GM23338 (cell line): ENCODE measurements around the gene APP. TPM values are rescaled to one million over a fixed set of nuclear protein-coding genes. Genes with fewer than 3 reads are reported as not detected.
A peak's percentile ranks its signal among the peaks of the same experiment; 100 is the strongest.

Experiments used
- ATAC-seq: fragments of 200-7000 bp; cut with Tn5 transposase; 3 replicates; pipeline ENCODE4 v1.9.1; 2020
- DNase-seq: peaks from one replicate; pipeline ENCODE4 v3.0.0-alpha.2; 2015; ENCODE audit warnings: low spot score
- H2AFZ ChIP-seq: fragments of 200-600 bp; sonication (generic); 2 replicates; pipeline ENCODE4 v1.8.0; 2016; ENCODE audit warnings: antibody characterized with exemption, mild to moderate bottlenecking, moderate library complexity
- H3F3A ChIP-seq: fragments of 200-600 bp; sonication (generic); replicated peaks from 2 replicates; pipeline ENCODE4 v1.8.0; 2017; ENCODE audit warnings: antibody characterized with exemption, mixed run types, low read depth
- H3K27ac ChIP-seq: fragments of 200-600 bp; sonication (generic); 2 replicates; pipeline ENCODE4 v1.6.1; 2016; ENCODE audit warnings: low read depth
- H3K27me3 ChIP-seq: fragments of 200-600 bp; sonication (generic); 2 replicates; pipeline ENCODE4 v1.8.0; 2016; ENCODE audit warnings: mild to moderate bottlenecking, mixed run types, moderate library complexity; ENCODE audit not compliant: insufficient read depth
- H3K36me3 ChIP-seq: fragments of 200-600 bp; sonication (generic); 2 replicates; pipeline ENCODE4 v1.8.0; 2016; ENCODE audit warnings: mild to moderate bottlenecking; ENCODE audit not compliant: insufficient read depth
- H3K4me1 ChIP-seq: fragments of 200-600 bp; sonication (generic); 2 replicates; pipeline ENCODE4 v1.8.0; 2016; ENCODE audit warnings: mild to moderate bottlenecking, moderate library complexity; ENCODE audit not compliant: insufficient read depth
- H3K4me2 ChIP-seq: fragments of 200-600 bp; sonication (generic); 2 replicates; pipeline ENCODE4 v1.7.1; 2017; ENCODE audit warnings: mixed run types
- H3K4me3 ChIP-seq: fragments of 200-600 bp; sonication (generic); 2 replicates; pipeline ENCODE4 v1.6.1; 2016; ENCODE audit warnings: mixed run types
- H3K79me2 ChIP-seq: fragments of 200-600 bp; sonication (generic); replicated peaks from 2 replicates; pipeline ENCODE4 v1.8.0; 2017; ENCODE audit warnings: mild to moderate bottlenecking; ENCODE audit not compliant: insufficient read depth
- H3K9me2 ChIP-seq: fragments of 200-600 bp; sonication (generic); 2 replicates; pipeline ENCODE4 v1.8.0; 2017; ENCODE audit not compliant: insufficient read depth
- H4K20me1 ChIP-seq: fragments of 200-600 bp; sonication (generic); replicated peaks from 2 replicates; pipeline ENCODE4 v1.8.0; 2017; ENCODE audit warnings: mild to moderate bottlenecking; ENCODE audit not compliant: insufficient read depth
- H3K27ac Mint-ChIP-seq: 2 replicates; pipeline ENCODE4 v1.8.0; 2020; ENCODE audit warnings: inconsistent platforms, mild to moderate bottlenecking, moderate library complexity, mixed read lengths
- H3K27me3 Mint-ChIP-seq: 3 replicates; pipeline ENCODE4 v1.8.0; 2022; ENCODE audit warnings: low read depth, mild to moderate bottlenecking, moderate library complexity, mixed read lengths, inconsistent platforms; ENCODE audit not compliant: insufficient read depth, poor library complexity
- H3K36me3 Mint-ChIP-seq: 3 replicates; pipeline ENCODE4 v1.8.0; 2021; ENCODE audit warnings: low read depth, mild to moderate bottlenecking, inconsistent platforms, moderate library complexity, mixed read lengths
- H3K4me1 Mint-ChIP-seq: 3 replicates; pipeline ENCODE4 v1.8.0; 2020; ENCODE audit warnings: mild to moderate bottlenecking, inconsistent platforms, mixed read lengths
- H3K4me3 Mint-ChIP-seq: 3 replicates; pipeline ENCODE4 v1.8.0; 2021; ENCODE audit warnings: moderate library complexity, mild to moderate bottlenecking, inconsistent platforms, mixed read lengths
- H3K9me3 Mint-ChIP-seq: 3 replicates; pipeline ENCODE4 v1.8.0; 2020; ENCODE audit warnings: moderate library complexity, mild to moderate bottlenecking, inconsistent platforms, mixed read lengths
- CREB1 ChIP-seq: fragments of 250-450 bp; sonication (Bioruptor Pico); IDR thresholded peaks from 2 replicates; pipeline ENCODE4 v1.5.0; 2020; ENCODE audit warnings: low read depth, mild to moderate bottlenecking, moderate library complexity
- ETS1 ChIP-seq: IDR thresholded peaks from 2 replicates; pipeline ENCODE4 v1.6.1; 2016; ENCODE audit warnings: antibody characterized with exemption
- EZH2phosphoT487 ChIP-seq: fragments of 200-600 bp; sonication (generic); IDR thresholded peaks from one replicate; pipeline ENCODE4 v1.8.1; 2018; ENCODE audit warnings: antibody characterized with exemption; ENCODE audit not compliant: unreplicated experiment
- NANOG ChIP-seq: IDR thresholded peaks from 2 replicates; pipeline ENCODE4 v1.6.1; 2016; ENCODE audit warnings: antibody characterized with exemption, borderline replicate concordance
- STAT1 ChIP-seq: IDR thresholded peaks from one replicate; pipeline ENCODE4 v1.6.1; 2016; ENCODE audit warnings: antibody characterized with exemption; ENCODE audit not compliant: unreplicated experiment
- ZNF114 ChIP-seq: fragments of 250-450 bp; sonication (Bioruptor Pico); IDR thresholded peaks from 2 replicates; pipeline ENCODE4 v1.5.0; 2020; ENCODE audit warnings: mild to moderate bottlenecking, moderate library complexity
- polyA plus RNA-seq: library from polyadenylated mRNA; unstranded; fragments of >200 nt; fragmentation: Nextera tagmentation; extraction: Ambion mirVana; gene quantifications from 2 replicates; pipeline ENCODE4 v1.2.1, GENCODE V29; 2016
- total RNA-seq: library from RNA; depleted of rRNA; stranded (reverse); fragments of >200 nt; shearing (Covaris generic); gene quantifications from 2 replicates; pipeline ENCODE4 v1.2.3, GENCODE V29; 2014
- TF ChIP-seq, protein P1 (sequence below): fragments of 250-450 bp; sonication (Bioruptor Pico); IDR thresholded peaks from 2 replicates; pipeline ENCODE4 v1.5.0; 2020; ENCODE audit warnings: mild to moderate bottlenecking, moderate library complexity
- TF ChIP-seq, protein P2 (sequence below), 2 experiments: fragments of 200-600 bp in 1 of 2; sonication (generic) in 1 of 2; conservative IDR thresholded peaks; 2 replicates each; pipeline versions ENCODE4 v1.5.1 to v1.6.1; 2016 to 2017; ENCODE audit warnings: antibody characterized with exemption in 2 of 2, low read depth in 2 of 2, mild to moderate bottlenecking in 2 of 2, moderate library complexity in 1 of 2

The APP gene
- total and polyA plus RNA-seq, 2 experiments from 2014 or later = 69.4 to 444 TPM

- TF ChIP-seq, protein P1, sequence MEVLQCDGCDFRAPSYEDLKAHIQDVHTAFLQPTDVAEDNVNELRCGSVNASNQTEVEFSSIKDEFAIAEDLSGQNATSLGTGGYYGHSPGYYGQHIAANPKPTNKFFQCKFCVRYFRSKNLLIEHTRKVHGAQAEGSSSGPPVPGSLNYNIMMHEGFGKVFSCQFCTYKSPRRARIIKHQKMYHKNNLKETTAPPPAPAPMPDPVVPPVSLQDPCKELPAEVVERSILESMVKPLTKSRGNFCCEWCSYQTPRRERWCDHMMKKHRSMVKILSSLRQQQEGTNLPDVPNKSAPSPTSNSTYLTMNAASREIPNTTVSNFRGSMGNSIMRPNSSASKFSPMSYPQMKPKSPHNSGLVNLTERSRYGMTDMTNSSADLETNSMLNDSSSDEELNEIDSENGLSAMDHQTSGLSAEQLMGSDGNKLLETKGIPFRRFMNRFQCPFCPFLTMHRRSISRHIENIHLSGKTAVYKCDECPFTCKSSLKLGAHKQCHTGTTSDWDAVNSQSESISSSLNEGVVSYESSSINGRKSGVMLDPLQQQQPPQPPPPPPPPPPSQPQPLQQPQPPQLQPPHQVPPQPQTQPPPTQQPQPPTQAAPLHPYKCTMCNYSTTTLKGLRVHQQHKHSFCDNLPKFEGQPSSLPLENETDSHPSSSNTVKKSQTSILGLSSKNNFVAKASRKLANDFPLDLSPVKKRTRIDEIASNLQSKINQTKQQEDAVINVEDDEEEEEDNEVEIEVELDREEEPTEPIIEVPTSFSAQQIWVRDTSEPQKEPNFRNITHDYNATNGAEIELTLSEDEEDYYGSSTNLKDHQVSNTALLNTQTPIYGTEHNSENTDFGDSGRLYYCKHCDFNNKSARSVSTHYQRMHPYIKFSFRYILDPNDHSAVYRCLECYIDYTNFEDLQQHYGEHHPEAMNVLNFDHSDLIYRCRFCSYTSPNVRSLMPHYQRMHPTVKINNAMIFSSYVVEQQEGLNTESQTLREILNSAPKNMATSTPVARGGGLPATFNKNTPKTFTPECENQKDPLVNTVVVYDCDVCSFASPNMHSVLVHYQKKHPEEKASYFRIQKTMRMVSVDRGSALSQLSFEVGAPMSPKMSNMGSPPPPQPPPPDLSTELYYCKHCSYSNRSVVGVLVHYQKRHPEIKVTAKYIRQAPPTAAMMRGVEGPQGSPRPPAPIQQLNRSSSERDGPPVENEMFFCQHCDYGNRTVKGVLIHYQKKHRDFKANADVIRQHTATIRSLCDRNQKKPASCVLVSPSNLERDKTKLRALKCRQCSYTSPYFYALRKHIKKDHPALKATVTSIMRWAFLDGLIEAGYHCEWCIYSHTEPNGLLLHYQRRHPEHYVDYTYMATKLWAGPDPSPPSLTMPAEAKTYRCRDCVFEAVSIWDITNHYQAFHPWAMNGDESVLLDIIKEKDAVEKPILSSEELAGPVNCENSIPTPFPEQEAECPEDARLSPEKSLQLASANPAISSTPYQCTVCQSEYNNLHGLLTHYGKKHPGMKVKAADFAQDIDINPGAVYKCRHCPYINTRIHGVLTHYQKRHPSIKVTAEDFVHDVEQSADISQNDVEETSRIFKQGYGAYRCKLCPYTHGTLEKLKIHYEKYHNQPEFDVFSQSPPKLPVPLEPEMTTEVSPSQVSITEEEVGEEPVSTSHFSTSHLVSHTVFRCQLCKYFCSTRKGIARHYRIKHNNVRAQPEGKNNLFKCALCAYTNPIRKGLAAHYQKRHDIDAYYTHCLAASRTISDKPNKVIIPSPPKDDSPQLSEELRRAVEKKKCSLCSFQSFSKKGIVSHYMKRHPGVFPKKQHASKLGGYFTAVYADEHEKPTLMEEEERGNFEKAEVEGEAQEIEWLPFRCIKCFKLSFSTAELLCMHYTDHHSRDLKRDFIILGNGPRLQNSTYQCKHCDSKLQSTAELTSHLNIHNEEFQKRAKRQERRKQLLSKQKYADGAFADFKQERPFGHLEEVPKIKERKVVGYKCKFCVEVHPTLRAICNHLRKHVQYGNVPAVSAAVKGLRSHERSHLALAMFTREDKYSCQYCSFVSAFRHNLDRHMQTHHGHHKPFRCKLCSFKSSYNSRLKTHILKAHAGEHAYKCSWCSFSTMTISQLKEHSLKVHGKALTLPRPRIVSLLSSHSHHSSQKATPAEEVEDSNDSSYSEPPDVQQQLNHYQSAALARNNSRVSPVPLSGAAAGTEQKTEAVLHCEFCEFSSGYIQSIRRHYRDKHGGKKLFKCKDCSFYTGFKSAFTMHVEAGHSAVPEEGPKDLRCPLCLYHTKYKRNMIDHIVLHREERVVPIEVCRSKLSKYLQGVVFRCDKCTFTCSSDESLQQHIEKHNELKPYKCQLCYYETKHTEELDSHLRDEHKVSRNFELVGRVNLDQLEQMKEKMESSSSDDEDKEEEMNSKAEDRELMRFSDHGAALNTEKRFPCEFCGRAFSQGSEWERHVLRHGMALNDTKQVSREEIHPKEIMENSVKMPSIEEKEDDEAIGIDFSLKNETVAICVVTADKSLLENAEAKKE (CRISPR knock-in tag) = peak; percentile 81
- TF ChIP-seq, protein P2, sequence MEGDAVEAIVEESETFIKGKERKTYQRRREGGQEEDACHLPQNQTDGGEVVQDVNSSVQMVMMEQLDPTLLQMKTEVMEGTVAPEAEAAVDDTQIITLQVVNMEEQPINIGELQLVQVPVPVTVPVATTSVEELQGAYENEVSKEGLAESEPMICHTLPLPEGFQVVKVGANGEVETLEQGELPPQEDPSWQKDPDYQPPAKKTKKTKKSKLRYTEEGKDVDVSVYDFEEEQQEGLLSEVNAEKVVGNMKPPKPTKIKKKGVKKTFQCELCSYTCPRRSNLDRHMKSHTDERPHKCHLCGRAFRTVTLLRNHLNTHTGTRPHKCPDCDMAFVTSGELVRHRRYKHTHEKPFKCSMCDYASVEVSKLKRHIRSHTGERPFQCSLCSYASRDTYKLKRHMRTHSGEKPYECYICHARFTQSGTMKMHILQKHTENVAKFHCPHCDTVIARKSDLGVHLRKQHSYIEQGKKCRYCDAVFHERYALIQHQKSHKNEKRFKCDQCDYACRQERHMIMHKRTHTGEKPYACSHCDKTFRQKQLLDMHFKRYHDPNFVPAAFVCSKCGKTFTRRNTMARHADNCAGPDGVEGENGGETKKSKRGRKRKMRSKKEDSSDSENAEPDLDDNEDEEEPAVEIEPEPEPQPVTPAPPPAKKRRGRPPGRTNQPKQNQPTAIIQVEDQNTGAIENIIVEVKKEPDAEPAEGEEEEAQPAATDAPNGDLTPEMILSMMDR (conservative IDR thresholded peaks at IDR 0.05; ENCODE audit: low read depth in 2 of 2) = peak; percentile 52 to 61
- TF ChIP-seq ZNF114 (CRISPR knock-in tag) = no peak
Measured at GRCh38 chr21:26091480-26092018, 79.0 kb downstream of the APP start (continued).

GRCh38 chr21:26089730-26090129 lies 80.8 kb downstream of the APP start:
- no peak overlapping the region for H3K4me3 Mint-ChIP-seq
- TF ChIP-seq ETS1 (no peak), EZH2phosphoT487 (no peak), NANOG (no peak), ZNF114 (CRISPR knock-in tag) (no peak), CREB1 (CRISPR knock-in tag) (no peak), STAT1 (no peak)
- TF ChIP-seq, protein P2 (conservative IDR thresholded peaks at IDR 0.05; ENCODE audit: low read depth in 2 of 2) = no peak

More at GRCh38 chr21:26089730-26090129, 80.8 kb downstream of the APP start:
- Mint-ChIP-seq H3K27ac (peak overlapping the region; percentile 66; the same call in 1 of the 2 replicates), H3K9me3 (no peaks in the 10 kb centered on the region), H3K27me3 (peaks cover 3% of the 10 kb centered on the region), H3K4me1 (peaks cover 69% of the 10 kb centered on the region), H3K36me3 (peaks cover 46% of the 10 kb centered on the region)
- H3K79me2 ChIP-seq = peaks cover 100% of the 10 kb centered on the region
- no peak overlapping the region; the same call in 1 of the 2 replicates for H3K27ac ChIP-seq
- DNase-seq = no peak
- H3K9me2 ChIP-seq = 0 out of 2 replicates have a peak, but pooled peaks cover 5% of the 10 kb centered on the region
- H3F3A ChIP-seq = no peaks in the 10 kb centered on the region
- no peak for ATAC-seq
- H3K4me2 ChIP-seq = no peak overlapping the region
- H3K36me3 ChIP-seq = 0 out of 2 replicates have a peak, but pooled peaks cover 4% of the 10 kb centered on the region
- H3K4me3 ChIP-seq = no peak overlapping the region
- no peaks in the 10 kb centered on the region for H4K20me1 ChIP-seq
- H3K4me1 ChIP-seq = peaks cover 36% of the 10 kb centered on the region
- no peak overlapping the region for H2AFZ ChIP-seq
- H3K27me3 ChIP-seq = no peaks in the 10 kb centered on the region
